GM19193 (cell line): ENCODE measurements around the gene INAFM2.

Source experiments
- POLR2A ChIP-seq: IDR thresholded peaks from 4 replicates; pipeline ENCODE4 v1.6.1; 2011; ENCODE audit not compliant: insufficient read depth, insufficient read length; ENCODE audit errors: extremely low read depth

INAFM2 gene

GRCh38 chr15:40325188-40325587 is 1.7 kb downstream of the INAFM2 start:
- no peak for TF ChIP-seq POLR2A

DNA sequence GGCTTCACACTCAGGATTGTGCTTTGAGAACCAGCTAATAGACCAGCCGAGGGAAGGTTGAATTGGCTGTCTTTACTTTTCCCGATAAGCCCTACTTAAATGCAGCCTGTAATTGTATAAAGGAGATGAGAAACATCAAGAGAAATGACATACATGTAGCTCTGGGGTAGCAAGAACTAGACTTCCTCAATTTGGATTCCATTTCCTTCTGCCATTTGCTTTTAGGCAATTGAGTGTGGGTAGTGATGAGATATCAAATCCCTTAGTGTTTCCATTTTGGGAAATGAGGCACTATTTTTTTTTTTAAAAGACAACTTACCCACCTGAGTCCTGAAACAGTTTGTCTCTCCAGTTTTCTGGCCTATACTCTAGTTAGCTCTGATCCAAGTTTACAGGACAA is 2.2 kb downstream of the INAFM2 start:
- TF ChIP-seq POLR2A = no peak

- no peak for TF ChIP-seq POLR2A
These were observed 4.0 kb downstream of the INAFM2 start for GRCh38 chr15:40327457-40327856.

- TF ChIP-seq POLR2A = no peak
These were observed 4.7 kb downstream of the INAFM2 start for GRCh38 chr15:40328176-40328575.

GRCh38 chr15:40328751-40329150 is 5.3 kb downstream of the INAFM2 start:
- no peak for TF ChIP-seq POLR2A

DNA sequence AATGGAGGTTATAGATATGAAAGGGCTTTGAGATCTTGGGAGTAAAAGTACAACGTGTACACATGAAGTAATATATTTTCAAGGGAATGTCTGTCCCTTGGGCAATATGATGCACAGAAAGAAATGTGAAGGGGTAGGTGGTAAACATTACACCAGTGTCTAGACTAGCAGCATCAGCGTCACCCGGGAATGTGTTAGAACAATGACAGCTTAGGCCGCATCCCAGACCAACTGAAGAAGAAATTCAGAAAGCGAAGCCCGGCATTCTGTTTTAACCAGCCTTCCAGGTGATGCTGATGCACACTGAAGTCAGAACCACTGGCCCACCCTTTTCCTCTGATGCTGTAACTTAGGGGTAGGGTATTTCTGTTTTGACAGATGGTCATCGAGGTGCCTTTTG is 6.3 kb downstream of the INAFM2 start:
- no peak for TF ChIP-seq POLR2A

GRCh38 chr15:40330368-40330836 is 6.9 kb downstream of the INAFM2 start:
- no peak for TF ChIP-seq POLR2A

- TF ChIP-seq POLR2A = no peak
These were observed 7.5 kb downstream of the INAFM2 start for GRCh38 chr15:40331026-40331425.

- no peak for TF ChIP-seq POLR2A
These were observed 8.1 kb downstream of the INAFM2 start for GRCh38 chr15:40331637-40332036.

DNA sequence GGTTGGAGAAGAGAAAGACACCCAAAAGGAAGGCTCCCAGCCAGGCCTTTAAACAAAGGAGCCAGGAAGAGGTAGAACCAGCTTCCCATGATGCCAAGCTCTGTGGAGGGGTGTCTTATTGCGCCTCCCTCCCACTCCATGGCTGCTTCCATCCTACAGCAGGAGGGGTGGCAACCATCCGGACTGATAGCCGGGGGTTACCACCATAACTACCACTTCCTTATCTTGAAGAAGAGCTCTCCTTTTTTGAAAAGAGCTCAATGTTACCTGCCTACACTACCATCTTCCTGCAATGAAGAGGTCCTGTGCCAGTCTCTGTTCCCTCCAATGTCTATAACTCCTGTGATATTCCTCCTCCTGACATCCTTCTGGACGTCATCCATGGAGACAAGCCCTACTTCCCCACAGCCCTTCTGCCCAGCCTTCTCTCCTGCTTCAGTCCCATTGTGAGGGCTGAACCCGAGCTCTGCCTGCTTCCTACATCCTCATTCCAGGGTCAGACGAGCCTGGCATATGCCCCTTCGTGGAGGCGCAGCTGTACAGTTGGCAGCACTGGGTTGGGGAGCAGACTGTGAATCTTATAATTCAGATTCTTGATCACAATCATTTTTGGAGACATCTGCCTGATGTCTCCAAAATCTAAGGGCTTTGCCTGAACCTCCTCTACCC is 8.8 kb downstream of the INAFM2 start:
- TF ChIP-seq POLR2A = no peak

DNA sequence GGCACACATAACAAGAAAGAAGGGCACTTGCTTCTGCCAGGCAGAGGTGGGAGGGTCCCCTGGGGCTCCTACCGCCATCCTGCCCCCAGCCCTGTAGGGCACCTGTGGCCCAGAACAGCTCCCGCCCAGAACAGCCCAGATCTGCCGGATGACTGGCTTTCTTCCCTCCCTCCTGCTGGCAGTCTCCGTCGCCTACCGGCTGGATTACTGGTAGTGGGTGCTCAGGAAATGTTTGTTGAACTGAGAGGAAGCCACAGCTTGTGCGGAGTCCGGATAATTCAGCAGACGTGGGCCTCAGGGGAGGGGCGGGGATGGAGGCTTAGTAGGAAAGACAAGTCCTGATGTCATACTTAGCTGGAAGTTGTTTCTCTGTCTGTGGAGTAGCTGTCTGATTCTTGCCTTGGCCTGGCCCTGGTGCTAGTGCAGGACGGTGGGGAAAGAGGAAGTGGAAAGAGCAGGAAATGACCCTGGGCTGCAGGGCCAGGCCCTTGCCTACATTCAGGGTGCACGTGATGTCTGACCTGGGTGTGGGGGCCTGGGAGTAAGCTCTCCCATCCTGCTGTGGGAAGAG is 10.5 kb downstream of the INAFM2 start:
- no peak for TF ChIP-seq POLR2A

GRCh38 chr15:40334541-40334940 is 11.0 kb downstream of the INAFM2 start:
- no peak for TF ChIP-seq POLR2A

DNA sequence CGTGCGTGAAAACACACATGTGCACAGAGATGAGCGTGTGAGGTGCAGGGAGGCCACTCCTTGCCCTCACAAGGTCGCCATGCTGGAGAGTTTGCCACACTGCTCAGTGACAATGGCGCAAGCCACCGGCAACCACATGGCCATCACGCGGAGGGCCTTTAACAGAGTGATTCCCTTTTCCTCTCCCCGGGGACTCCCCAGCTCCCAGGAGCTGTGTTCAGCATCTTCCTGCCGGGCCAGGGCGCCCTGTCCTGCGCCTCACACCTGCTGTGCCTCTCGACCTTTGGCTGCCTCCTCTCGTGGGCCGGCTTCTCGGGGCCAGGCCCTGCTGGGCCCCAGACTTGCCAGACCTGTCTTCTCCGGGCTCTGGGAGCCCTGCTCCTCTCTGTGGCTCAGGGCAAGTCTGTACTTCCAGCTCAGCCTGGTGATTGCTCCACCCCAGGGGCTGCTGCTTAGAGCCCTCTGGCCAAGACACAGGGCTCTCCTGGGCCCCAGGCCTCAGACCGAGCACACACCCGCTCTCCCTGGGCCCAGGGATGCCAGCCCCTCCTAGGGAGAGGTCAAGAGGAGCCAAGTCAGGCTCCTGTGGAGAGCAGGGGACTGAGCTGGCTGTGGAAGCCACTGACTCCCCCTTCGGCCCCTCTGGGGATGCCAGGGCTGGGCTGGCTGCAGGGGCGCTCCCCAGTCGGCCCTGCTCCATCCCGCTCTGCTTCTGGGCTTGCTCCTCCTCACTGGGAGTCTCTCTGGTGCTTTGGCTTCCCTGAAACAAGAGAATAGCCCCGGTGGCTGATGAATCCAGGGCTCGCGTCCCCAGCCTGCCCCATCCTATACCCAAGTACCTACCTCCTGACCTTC is 11.7 kb downstream of the INAFM2 start:
- TF ChIP-seq POLR2A = no peak

- no peak for TF ChIP-seq POLR2A
These were observed 12.6 kb downstream of the INAFM2 start for GRCh38 chr15:40335938-40336743.

DNA sequence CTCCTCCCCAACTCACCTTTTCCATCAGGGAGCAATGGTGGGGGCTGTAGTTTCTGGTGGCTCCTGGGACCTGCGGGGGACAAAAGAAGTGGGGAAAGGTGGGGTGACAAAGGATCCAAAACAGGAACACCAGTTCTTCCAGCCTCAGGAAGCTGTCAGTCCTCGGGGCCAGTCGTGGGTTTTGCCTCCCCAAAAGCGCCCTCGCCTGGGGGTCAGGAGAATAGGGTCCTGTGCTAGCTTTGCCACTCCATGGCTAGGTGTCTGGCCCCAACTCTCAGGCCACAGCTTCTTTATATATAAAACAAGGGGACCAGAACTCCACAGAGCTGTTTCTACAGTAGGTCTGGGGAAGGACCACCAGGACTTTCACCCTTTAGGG is 13.2 kb downstream of the INAFM2 start:
- no peak for TF ChIP-seq POLR2A

- TF ChIP-seq POLR2A = no peak
These were observed 14.1 kb downstream of the INAFM2 start for GRCh38 chr15:40337597-40337996.
